Measurements from ENCODE around the gene SLC23A1. TPM values are rescaled to one million over a fixed set of nuclear protein-coding genes. Genes with fewer than 3 reads are reported as not detected.

SLC23A1 gene
- total RNA-seq, 1 experiment from 2014 or later, result not detected

DNA sequence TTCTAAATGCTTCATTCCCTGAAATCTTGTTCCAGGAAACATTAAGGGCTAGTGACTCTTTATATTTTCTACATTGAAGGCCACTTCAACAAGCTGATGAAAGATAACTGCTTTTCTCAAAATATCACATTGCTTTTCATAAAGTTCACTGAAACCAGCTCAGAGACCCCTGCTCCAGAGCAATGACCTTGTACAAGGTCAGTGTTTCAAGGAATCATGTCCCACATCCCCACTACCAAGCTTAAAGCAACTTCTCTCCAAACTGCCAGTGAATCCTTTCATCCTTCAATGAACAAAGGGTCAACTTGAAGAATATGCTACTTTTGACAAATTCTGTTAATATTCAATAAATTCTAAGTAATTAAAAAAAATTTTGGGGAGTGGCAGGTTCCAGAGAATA, 32.8 kb upstream of the SLC23A1 start:
- CTCF ChIA-PET, result interaction anchor here (1.2 kb wide), 1 partner anchor 98 kb away, joined by 4 read pairs; no protein-coding TSS in a partner anchor
- no peaks in the 10 kb centered on the region for H3K27me3 ChIP-seq (ENCODE audit: control insufficient read depth, insufficient read depth, low read length)
- no peak overlapping the region for H3K27ac ChIP-seq (ENCODE audit: low read length)
- H3K9me3 ChIP-seq (ENCODE audit: control insufficient read depth, insufficient read depth, low read depth, low read length), result no peaks in the 10 kb centered on the region
- H3K4me1 ChIP-seq (ENCODE audit: control insufficient read depth, insufficient read depth, low read length), result no peaks in the 10 kb centered on the region
- no peaks in the 10 kb centered on the region for H3K36me3 ChIP-seq (ENCODE audit: control insufficient read depth, insufficient read depth, low read length)
- in situ Hi-C loops (cut with HindIII; ENCODE audit: low pct_unique_long_range_greater_than_20kb, low sequenced_read_pairs) (loop anchor here (25.0 kb wide), 1 partner anchor 96 kb away; no protein-coding TSS in a partner anchor), intact Hi-C loops (cut with micrococcal nuclease; ENCODE audit: unreplicated experiment) (no loop called here)
- ATAC-seq, result no peak
- no peak for DNase-seq (ENCODE audit: low read depth, low spot score)
- H3K4me3 ChIP-seq (ENCODE audit: low read depth in 2 of 2, low read length in 2 of 2), result no peak overlapping the region
- BruUV-seq (replicated peaks), result no TSS peak
- TF ChIP-seq, protein P1, sequence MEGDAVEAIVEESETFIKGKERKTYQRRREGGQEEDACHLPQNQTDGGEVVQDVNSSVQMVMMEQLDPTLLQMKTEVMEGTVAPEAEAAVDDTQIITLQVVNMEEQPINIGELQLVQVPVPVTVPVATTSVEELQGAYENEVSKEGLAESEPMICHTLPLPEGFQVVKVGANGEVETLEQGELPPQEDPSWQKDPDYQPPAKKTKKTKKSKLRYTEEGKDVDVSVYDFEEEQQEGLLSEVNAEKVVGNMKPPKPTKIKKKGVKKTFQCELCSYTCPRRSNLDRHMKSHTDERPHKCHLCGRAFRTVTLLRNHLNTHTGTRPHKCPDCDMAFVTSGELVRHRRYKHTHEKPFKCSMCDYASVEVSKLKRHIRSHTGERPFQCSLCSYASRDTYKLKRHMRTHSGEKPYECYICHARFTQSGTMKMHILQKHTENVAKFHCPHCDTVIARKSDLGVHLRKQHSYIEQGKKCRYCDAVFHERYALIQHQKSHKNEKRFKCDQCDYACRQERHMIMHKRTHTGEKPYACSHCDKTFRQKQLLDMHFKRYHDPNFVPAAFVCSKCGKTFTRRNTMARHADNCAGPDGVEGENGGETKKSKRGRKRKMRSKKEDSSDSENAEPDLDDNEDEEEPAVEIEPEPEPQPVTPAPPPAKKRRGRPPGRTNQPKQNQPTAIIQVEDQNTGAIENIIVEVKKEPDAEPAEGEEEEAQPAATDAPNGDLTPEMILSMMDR (IDR thresholded peaks at IDR 0.05), result no peak
- TF ChIP-seq, protein P2, sequence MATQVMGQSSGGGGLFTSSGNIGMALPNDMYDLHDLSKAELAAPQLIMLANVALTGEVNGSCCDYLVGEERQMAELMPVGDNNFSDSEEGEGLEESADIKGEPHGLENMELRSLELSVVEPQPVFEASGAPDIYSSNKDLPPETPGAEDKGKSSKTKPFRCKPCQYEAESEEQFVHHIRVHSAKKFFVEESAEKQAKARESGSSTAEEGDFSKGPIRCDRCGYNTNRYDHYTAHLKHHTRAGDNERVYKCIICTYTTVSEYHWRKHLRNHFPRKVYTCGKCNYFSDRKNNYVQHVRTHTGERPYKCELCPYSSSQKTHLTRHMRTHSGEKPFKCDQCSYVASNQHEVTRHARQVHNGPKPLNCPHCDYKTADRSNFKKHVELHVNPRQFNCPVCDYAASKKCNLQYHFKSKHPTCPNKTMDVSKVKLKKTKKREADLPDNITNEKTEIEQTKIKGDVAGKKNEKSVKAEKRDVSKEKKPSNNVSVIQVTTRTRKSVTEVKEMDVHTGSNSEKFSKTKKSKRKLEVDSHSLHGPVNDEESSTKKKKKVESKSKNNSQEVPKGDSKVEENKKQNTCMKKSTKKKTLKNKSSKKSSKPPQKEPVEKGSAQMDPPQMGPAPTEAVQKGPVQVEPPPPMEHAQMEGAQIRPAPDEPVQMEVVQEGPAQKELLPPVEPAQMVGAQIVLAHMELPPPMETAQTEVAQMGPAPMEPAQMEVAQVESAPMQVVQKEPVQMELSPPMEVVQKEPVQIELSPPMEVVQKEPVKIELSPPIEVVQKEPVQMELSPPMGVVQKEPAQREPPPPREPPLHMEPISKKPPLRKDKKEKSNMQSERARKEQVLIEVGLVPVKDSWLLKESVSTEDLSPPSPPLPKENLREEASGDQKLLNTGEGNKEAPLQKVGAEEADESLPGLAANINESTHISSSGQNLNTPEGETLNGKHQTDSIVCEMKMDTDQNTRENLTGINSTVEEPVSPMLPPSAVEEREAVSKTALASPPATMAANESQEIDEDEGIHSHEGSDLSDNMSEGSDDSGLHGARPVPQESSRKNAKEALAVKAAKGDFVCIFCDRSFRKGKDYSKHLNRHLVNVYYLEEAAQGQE (IDR thresholded peaks at IDR 0.05; ENCODE audit: insufficient read depth in 1 of 2, low read depth in 2 of 2, low read length in 1 of 2), result no peak
- no peak for TF ChIP-seq TCF7L2 (IDR thresholded peaks at IDR 0.05; ENCODE audit: low read depth, low read length)
- no peak for TF ChIP-seq SIN3A (IDR thresholded peaks at IDR 0.05; ENCODE audit: borderline replicate concordance, insufficient read depth, low read depth, low read length)
- no peak for TF ChIP-seq POLR2AphosphoS5 (IDR thresholded peaks at IDR 0.05; ENCODE audit: low read depth, low read length)
- POLR2A ChIA-PET, result no interaction called here

DNA sequence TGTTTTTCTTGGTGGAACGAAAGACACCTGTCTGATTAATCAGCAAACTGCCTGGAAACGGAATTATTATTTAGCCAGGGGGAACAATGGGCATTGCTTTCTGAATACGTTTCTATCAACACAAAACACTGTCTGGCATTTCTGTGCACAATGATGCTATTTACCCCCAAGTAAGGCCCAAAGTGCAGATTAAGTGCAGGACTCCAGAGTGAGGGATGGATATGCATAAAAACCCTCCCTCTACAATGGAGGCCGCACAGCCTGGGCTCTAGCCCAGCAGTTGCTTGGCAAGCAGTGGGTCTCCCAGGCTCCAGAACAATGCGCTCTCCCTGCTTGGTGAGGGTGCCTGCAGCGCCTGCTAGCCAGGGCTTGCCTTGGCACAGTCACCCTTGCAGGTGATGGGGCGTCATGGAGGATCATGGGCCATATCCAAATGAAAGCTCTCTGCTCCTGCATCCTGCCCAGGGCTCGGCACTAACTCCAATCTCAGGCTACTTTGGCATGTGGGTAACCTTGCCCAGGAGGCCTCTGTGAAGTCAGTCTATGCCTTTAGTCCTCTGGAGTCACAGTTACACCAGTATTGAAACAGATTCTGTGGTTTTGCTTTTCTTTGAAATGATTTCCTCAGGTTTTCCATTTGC, 32.2 kb upstream of the SLC23A1 start:
- intact Hi-C loops (cut with micrococcal nuclease; ENCODE audit: unreplicated experiment) (no loop called here), in situ Hi-C loops (cut with HindIII; ENCODE audit: low pct_unique_long_range_greater_than_20kb, low sequenced_read_pairs) (loop anchor here (25.0 kb wide), 1 partner anchor 97 kb away; no protein-coding TSS in a partner anchor)
- DNase-seq (ENCODE audit: low read depth, low spot score) (no peak), ATAC-seq (no peak)
- no peaks in the 10 kb centered on the region for H3K27me3 ChIP-seq (ENCODE audit: control insufficient read depth, insufficient read depth, low read length)
- no peak overlapping the region for H3K4me3 ChIP-seq (ENCODE audit: low read depth in 2 of 2, low read length in 2 of 2)
- no peaks in the 10 kb centered on the region for H3K4me1 ChIP-seq (ENCODE audit: control insufficient read depth, insufficient read depth, low read length)
- CTCF ChIA-PET, result interaction anchor here (0.6 to 1.2 kb wide), 2 partner anchors 9 to 99 kb away, joined by 4 to 11 read pairs; no protein-coding TSS in a partner anchor
- no peak overlapping the region for H3K27ac ChIP-seq (ENCODE audit: low read length)
- POLR2A ChIA-PET, result no interaction called here
- H3K36me3 ChIP-seq (ENCODE audit: control insufficient read depth, insufficient read depth, low read length), result no peaks in the 10 kb centered on the region
- H3K9me3 ChIP-seq (ENCODE audit: control insufficient read depth, insufficient read depth, low read depth, low read length), result no peaks in the 10 kb centered on the region
- no TSS peak for BruUV-seq (replicated peaks)
- TF ChIP-seq POLR2AphosphoS5 (IDR thresholded peaks at IDR 0.05; ENCODE audit: low read depth, low read length) (no peak), TCF7L2 (IDR thresholded peaks at IDR 0.05; ENCODE audit: low read depth, low read length) (no peak)
- TF ChIP-seq, protein P1 (IDR thresholded peaks at IDR 0.05), result no peak
- TF ChIP-seq, protein P2 (IDR thresholded peaks at IDR 0.05; ENCODE audit: insufficient read depth in 1 of 2, low read depth in 2 of 2, low read length in 1 of 2), result no peak

Measured in Panc1 (cell line).